T-helper 17 cell (primary cell): ENCODE measurements around the gene GET4. TPM values are rescaled to one million over a fixed set of nuclear protein-coding genes. Genes with fewer than 3 reads are reported as not detected.

ENCODE experiments used
- ATAC-seq: fragments of 150-1000 bp; cut with Tn5 transposase; 2 replicates; pipeline ENCODE4 v1.10.0; 2021; ENCODE audit warnings: mild to moderate bottlenecking, moderate library complexity
- DNase-seq, 3 donors: peaks; one replicate each; pipeline versions ENCODE4 v3.0.0 to v3.0.0-alpha.2; 2020 to 2021
- H3K9me3 ChIP-seq: one replicate; pipeline ENCODE4 v1.7.0; 2013; ENCODE audit warnings: low read length, mild to moderate bottlenecking; ENCODE audit not compliant: control insufficient read depth, poor library complexity, severe bottlenecking
- H3K27ac Mint-ChIP-seq: one replicate; pipeline ENCODE4 v1.8.0; 2022; ENCODE audit warnings: mild to moderate bottlenecking, moderate library complexity, mixed read lengths
- H3K27me3 Mint-ChIP-seq: one replicate; pipeline ENCODE4 v1.8.0; 2022; ENCODE audit warnings: mixed read lengths
- H3K36me3 Mint-ChIP-seq: one replicate; pipeline ENCODE4 v1.8.0; 2022; ENCODE audit warnings: low read depth, mixed read lengths
- H3K4me1 Mint-ChIP-seq: one replicate; pipeline ENCODE4 v1.8.0; 2022; ENCODE audit warnings: mild to moderate bottlenecking, mixed read lengths
- H3K4me3 Mint-ChIP-seq: one replicate; pipeline ENCODE4 v1.8.0; 2022; ENCODE audit warnings: mild to moderate bottlenecking, moderate library complexity, mixed read lengths
- total RNA-seq, 4 donors: library from RNA in 2 of 4; stranded (reverse) in 2 of 4; gene quantifications; one replicate each; pipeline ENCODE4 v1.2.3 and lab custom pipeline; 2022 to 2026

Gene GET4
- total RNA-seq, 2 donors from 2014 or later = 58.5 to 81.0 TPM

DNA sequence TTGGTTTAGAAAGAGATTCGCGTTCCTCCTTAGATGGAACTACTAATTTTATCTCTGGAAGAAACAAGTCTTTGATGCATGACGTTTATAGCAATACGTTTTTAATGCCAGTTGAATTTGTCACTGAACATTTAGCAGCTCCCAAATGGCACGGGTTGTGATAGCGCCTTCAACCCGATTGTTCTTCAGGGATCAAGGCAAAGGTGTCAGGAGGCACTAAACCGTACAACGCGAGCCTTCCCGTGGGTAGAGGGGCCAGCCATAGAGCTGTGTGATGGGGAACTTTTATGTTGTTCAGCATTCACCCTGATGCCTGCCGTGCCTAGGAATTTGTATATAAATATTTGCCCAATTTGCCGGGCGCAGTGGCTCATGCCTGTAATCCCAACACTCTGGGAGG, 3.4 kb downstream of the GET4 start:
- Mint-ChIP-seq H3K36me3 (no peaks in the 10 kb centered on the region), H3K27ac (no peak overlapping the region), H3K4me1 (peaks cover 18% of the 10 kb centered on the region), H3K4me3 (no peak overlapping the region), H3K27me3 (no peaks in the 10 kb centered on the region)
- no peak for DNase-seq
- H3K9me3 ChIP-seq = no peaks in the 10 kb centered on the region
- ATAC-seq = no peak

GRCh38 chr7:880450-880849, 4.1 kb downstream of the GET4 start:
- H3K4me3 Mint-ChIP-seq = peak overlapping the region; percentile 19
- no peaks in the 10 kb centered on the region for H3K36me3 Mint-ChIP-seq
- no peaks in the 10 kb centered on the region for H3K27me3 Mint-ChIP-seq
- DNase-seq = no peak
- H3K27ac Mint-ChIP-seq = no peak overlapping the region
- H3K4me1 Mint-ChIP-seq = peaks cover 18% of the 10 kb centered on the region
- no peaks in the 10 kb centered on the region for H3K9me3 ChIP-seq
- no peak for ATAC-seq

GRCh38 chr7:881441-882234, 5.3 kb downstream of the GET4 start:
- Mint-ChIP-seq H3K4me1 (peaks cover 21% of the 10 kb centered on the region), H3K27me3 (no peaks in the 10 kb centered on the region), H3K27ac (no peak overlapping the region), H3K4me3 (no peak overlapping the region), H3K36me3 (no peaks in the 10 kb centered on the region)
- H3K9me3 ChIP-seq = no peaks in the 10 kb centered on the region
- DNase-seq (no peak), ATAC-seq (no peak)

DNA sequence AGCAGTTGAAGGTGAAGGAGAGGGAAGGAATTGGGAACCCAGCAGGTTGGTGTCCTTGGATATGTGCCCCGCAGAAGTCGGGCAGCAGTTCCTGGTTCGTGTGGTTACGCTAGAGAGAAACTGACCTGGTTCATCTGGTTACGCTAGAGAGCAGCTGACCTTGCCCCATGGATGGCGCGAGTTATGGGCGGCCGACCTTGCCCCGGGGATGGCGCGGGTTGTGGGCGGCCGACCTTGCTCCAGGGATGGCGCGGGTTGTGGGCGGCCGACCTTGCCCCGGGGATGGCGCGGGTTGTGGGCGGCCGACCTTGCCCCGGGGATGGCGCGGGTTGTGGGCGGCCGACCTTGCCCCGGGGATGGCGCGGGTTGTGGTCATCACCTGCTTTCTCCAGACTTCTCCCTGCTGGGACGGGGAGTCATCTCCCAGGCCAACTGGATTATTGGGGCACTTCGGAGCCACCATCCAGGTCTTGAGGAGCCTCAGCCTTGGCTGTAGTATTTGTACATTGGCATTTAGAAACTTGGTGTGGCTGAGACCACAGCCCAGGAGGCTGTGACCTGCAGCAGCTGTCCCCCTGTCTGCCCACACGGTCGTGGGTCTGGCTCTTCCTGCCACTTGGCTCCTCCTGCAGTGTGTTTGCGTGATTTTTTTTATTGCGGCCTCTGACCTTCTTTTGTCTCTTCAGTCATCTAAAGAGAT, 6.1 kb downstream of the GET4 start:
- H3K9me3 ChIP-seq = no peaks in the 10 kb centered on the region
- H3K4me3 Mint-ChIP-seq = no peak overlapping the region
- no peak for ATAC-seq
- no peaks in the 10 kb centered on the region for H3K36me3 Mint-ChIP-seq
- H3K27ac Mint-ChIP-seq = peak overlapping the region; percentile 84
- peaks cover 21% of the 10 kb centered on the region for H3K4me1 Mint-ChIP-seq
- H3K27me3 Mint-ChIP-seq = no peaks in the 10 kb centered on the region
- DNase-seq = no peak

DNA sequence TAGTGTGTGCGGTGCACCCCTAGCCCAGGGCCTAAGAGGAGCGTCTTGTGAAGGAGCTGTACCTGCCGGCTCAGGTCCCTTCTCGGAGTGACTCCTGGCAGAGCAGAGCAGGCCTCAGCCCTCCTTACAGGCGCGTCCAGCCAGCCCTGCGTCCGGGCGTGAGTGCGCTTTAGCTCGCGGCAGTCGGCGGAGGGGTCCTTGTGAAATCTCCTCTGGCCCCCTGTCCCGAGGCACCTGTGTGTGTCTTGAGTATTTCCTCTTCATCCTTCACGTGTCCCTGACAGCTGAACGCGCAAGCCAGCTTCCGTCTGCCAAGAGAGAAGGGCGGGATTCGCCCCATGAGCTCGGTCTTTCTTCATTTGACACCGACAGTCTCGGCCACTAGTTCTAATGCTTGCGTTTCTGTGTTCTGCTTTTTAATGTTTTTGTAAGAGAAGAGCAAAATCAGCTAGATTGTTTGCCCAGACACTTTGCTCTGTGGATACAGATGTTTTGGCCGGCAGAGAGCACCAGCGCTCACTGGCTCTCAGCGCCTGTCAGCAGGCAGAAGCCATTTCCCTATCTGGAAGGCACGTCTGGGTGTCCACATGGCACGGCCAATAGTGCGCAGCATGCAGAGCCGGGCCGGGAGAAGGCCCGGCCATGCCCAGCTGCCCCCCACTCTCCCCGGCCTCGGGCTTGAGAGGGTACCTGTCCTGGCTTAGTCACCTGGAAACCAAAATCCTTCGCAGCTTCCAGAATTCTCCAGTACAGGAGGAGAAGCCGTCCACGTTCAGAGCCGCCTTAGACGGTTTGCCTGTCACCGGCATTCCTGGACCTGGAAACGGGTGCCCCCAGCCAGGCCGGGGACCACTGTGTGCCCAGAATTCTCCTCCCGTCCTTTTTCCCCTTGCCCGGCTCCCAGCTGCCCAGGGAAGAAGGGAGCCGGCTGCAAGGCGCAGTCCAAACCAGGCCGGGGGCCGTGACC, 7.0 kb downstream of the GET4 start:
- ATAC-seq (no peak), DNase-seq (no peak)
- H3K4me3 Mint-ChIP-seq = no peak overlapping the region
- H3K27me3 Mint-ChIP-seq = no peaks in the 10 kb centered on the region
- peak overlapping the region; percentile 84 for H3K27ac Mint-ChIP-seq
- no peaks in the 10 kb centered on the region for H3K36me3 Mint-ChIP-seq
- H3K9me3 ChIP-seq = no peaks in the 10 kb centered on the region
- peaks cover 17% of the 10 kb centered on the region for H3K4me1 Mint-ChIP-seq

DNA sequence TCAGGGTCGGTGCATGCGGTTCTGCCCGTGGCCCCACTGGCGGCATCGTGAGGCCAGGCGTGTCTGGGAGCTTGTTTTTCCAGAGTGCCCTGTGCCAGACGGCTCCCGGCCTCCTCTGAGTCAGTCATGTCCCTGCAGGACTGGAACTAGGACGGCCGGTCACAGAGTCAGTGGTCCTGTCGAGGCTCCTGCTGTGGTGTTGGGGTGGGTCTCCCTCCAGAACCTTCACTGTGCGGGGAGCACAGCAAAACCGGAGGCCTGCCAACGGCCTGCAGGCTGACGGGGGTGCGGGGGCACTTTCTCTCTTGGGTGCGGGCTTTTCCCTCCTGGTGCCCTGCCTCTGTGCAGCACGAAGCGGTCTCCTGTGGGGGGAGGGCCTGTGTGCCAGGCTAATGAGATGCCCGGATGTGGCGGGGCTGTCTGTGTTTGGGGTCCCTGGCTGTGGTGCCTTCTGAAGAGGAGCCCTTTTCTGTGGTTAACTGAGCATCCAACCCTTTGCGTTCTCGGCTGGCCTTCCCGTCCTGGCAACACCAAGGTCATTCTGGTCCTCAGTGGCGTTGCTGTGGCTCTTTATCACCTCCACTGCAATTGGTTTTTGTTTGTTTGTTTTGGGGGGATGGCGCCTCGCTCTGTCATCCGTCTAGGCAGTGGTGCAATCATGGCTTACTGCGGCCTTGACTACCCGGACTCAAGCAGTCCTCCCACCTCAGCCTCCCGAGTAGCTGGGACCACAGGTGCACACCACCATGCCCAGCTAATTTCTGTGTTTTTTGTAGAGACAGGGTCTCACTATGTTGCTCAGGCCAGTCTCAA, 8.0 kb downstream of the GET4 start:
- no peaks in the 10 kb centered on the region for H3K9me3 ChIP-seq
- Mint-ChIP-seq H3K36me3 (no peaks in the 10 kb centered on the region), H3K4me1 (peaks cover 19% of the 10 kb centered on the region), H3K27ac (peak overlapping the region; percentile 14), H3K27me3 (no peaks in the 10 kb centered on the region), H3K4me3 (no peak overlapping the region)
- DNase-seq = no peak
- ATAC-seq = no peak

- Mint-ChIP-seq H3K4me1 (peaks cover 19% of the 10 kb centered on the region), H3K36me3 (no peaks in the 10 kb centered on the region), H3K4me3 (no peak overlapping the region), H3K27me3 (no peaks in the 10 kb centered on the region), H3K27ac (no peak overlapping the region)
- DNase-seq (no peak), ATAC-seq (no peak)
- H3K9me3 ChIP-seq = no peaks in the 10 kb centered on the region
These were observed 9.0 kb downstream of the GET4 start for GRCh38 chr7:885261-885892.

DNA sequence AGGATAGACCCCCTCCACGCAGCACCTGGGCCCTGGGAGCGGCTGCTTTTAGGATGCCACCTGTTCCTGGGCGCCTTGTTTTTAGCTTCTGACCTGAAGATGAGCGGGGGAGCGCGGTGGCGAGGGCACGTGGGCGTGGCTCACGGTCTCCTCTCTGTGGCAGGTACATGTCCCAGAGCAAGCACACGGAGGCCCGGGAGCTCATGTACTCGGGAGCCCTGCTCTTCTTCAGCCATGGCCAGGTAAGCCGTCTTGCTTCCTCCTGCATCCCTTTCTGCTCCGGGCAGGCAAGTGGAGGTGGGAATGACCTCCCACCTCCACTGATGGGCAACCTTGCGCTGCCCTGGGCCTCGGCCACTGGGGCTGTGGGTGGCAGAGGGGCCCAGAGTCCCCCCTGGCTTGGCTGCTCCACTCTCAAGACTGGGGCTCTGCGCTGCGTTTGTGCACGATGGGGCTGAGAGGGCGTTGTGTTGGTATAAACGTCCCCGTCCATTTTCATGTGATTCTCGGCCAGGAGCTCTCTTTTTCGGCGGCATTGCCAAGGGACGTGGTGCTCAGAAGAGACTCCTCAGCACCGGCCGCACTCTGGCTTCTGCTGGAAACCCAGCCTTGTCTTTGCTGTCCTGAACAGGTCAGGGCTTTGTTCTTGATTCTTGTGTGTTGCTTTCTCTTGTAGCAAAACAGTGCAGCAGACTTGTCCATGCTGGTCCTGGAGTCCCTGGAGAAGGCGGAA, 9.7 kb downstream of the GET4 start:
- no peak for DNase-seq
- Mint-ChIP-seq H3K27ac (no peak overlapping the region), H3K4me1 (peaks cover 19% of the 10 kb centered on the region), H3K36me3 (no peaks in the 10 kb centered on the region), H3K27me3 (no peaks in the 10 kb centered on the region), H3K4me3 (peak overlapping the region; percentile 19)
- ATAC-seq = no peak
- H3K9me3 ChIP-seq = no peaks in the 10 kb centered on the region

DNA sequence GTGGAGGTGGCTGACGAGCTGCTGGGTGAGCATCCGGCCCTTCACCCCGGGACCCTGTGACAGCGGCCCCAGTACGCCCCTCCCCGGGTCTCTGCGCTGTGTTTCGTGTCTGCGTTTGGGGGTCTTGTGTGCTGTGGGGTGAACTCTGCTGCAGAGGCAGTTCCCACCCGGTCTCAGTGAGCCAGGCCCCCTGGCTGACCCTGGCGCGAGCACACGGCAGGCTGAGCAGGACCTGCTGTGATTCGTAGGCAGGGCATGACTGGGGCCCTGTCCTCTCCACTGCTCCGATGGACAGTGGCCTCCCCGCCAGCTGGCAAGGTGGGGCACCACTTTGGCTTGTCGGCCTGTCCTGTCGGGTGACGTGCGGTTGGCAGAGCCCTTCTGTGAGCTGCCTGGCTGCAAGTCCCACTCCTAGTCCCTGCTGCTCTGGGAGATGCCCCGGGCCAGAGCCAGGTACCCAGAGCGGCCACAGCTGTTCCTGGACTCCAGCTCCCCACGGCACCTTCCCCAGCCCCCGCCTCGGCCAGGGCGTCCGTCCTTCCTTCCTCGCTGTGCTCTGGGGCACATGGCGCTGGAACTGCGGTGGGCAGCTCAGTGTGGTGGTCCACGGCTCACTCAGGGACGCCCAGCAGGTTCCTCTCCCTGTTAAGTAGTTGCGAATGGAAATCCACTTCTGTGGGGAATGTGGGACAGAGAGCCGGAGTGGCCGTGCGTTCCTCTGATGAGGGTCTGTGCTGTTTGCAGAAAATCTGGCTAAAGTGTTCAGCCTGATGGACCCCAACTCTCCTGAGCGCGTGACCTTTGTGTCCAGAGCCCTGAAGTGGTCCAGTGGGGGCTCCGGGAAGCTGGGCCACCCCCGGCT, 10.5 kb downstream of the GET4 start:
- no peak overlapping the region for H3K27ac Mint-ChIP-seq
- no peak overlapping the region for H3K4me3 Mint-ChIP-seq
- no peaks in the 10 kb centered on the region for H3K9me3 ChIP-seq
- no peaks in the 10 kb centered on the region for H3K27me3 Mint-ChIP-seq
- H3K36me3 Mint-ChIP-seq = no peaks in the 10 kb centered on the region
- no peak for DNase-seq
- ATAC-seq = no peak
- H3K4me1 Mint-ChIP-seq = peaks cover 18% of the 10 kb centered on the region

DNA sequence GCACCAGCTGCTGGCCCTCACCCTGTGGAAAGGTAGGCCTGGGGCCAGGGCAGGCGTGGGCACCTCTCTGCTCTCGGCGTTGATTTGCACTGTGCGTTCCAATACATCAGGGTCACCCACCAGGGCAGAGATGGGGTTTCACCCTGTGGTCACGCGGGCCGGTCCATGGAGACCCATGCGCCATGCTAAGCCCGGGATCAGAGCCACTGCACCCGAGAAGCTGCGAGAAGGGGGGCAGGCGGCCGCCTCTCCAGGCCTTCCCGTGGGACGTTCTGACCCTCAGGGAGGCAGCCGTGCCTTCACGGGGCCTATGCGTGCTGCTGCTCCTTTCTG, 11.1 kb downstream of the GET4 start:
- no peaks in the 10 kb centered on the region for H3K27me3 Mint-ChIP-seq
- H3K27ac Mint-ChIP-seq = no peak overlapping the region
- peaks cover 3% of the 10 kb centered on the region for H3K36me3 Mint-ChIP-seq
- no peak for ATAC-seq
- H3K9me3 ChIP-seq = no peaks in the 10 kb centered on the region
- H3K4me3 Mint-ChIP-seq = no peak overlapping the region
- H3K4me1 Mint-ChIP-seq = peaks cover 18% of the 10 kb centered on the region
- no peak for DNase-seq
